ENCODE data around the gene CNIH2.

The CNIH2 gene

GRCh38 chr11:66277471-66278362, at the start of gene CNIH2:
CNIH2 (plus strand) TSS chr11:66278175; CDS start chr11:66278457, 282 bp downstream.
- TF ChIP-seq, protein P1, sequence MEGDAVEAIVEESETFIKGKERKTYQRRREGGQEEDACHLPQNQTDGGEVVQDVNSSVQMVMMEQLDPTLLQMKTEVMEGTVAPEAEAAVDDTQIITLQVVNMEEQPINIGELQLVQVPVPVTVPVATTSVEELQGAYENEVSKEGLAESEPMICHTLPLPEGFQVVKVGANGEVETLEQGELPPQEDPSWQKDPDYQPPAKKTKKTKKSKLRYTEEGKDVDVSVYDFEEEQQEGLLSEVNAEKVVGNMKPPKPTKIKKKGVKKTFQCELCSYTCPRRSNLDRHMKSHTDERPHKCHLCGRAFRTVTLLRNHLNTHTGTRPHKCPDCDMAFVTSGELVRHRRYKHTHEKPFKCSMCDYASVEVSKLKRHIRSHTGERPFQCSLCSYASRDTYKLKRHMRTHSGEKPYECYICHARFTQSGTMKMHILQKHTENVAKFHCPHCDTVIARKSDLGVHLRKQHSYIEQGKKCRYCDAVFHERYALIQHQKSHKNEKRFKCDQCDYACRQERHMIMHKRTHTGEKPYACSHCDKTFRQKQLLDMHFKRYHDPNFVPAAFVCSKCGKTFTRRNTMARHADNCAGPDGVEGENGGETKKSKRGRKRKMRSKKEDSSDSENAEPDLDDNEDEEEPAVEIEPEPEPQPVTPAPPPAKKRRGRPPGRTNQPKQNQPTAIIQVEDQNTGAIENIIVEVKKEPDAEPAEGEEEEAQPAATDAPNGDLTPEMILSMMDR (IDR thresholded peaks at IDR 0.05; ENCODE audit: insufficient read depth, low read depth, low read length, missing control alignments) = no peak
- no peak for DNase-seq (ENCODE audit: low read depth)
- no peak within 1 kb of the TSS for H3K4me3 ChIP-seq (ENCODE audit: low read depth, low read length)

- TF ChIP-seq, protein P1 (IDR thresholded peaks at IDR 0.05; ENCODE audit: insufficient read depth, low read depth, low read length, missing control alignments) = no peak
These were observed 49.5 kb upstream of the CNIH2 start for GRCh38 chr11:66228521-66228920.

GRCh38 chr11:66230156-66230555, 47.8 kb upstream of the CNIH2 start:
- TF ChIP-seq, protein P1 (IDR thresholded peaks at IDR 0.05; ENCODE audit: insufficient read depth, low read depth, low read length, missing control alignments) = no peak
- DNase-seq (ENCODE audit: low read depth) = no peak
- no peak overlapping the region for H3K4me3 ChIP-seq (ENCODE audit: low read depth, low read length)

More at GRCh38 chr11:66228521-66228920, 49.5 kb upstream of the CNIH2 start:
- no peak for DNase-seq (ENCODE audit: low read depth)
- H3K4me3 ChIP-seq (ENCODE audit: low read depth, low read length) = no peak overlapping the region

DNA sequence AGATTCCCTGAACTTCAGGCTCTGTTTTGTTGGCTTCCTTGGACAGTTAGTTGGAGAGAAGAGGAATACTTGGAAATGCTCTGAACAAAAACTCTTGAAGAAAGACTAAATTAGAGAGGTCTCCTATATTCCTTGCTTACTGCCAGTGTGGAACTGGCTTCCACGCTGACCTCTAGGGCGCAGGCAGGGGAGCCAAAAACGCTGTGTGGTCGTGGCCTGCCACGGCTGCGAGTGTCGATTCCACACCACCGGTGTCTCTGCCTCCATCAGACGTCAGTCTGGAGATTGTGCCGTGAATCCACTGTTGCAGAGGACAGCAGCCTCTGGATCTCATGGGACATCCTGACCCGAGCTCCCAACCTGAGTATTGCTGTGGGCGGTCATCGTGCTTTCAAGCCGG, 47.0 kb upstream of the CNIH2 start:
- H3K4me3 ChIP-seq (ENCODE audit: low read depth, low read length) = no peak overlapping the region
- no peak for DNase-seq (ENCODE audit: low read depth)
- TF ChIP-seq, protein P1 (IDR thresholded peaks at IDR 0.05; ENCODE audit: insufficient read depth, low read depth, low read length, missing control alignments) = no peak

DNA sequence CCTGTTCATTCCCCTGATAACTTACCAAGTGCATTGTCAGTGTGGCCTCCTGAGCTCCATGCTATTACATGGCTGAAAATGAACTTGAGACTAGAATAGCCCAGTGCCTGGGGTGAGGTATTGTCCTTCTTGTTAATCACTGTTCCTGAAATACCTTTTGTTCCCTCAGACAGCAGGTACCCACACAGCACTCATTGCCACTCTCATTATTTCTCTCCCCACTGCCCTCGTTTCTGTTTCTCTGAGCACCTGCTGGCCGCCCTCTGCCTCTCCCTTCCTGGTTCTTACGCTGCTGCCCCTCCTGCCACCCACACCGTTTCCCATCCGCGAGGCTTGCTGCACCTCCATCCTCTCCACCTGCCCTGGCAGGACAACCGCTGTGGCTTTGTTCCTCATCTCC, 46.4 kb upstream of the CNIH2 start:
- H3K4me3 ChIP-seq (ENCODE audit: low read depth, low read length) = no peak overlapping the region

DNA sequence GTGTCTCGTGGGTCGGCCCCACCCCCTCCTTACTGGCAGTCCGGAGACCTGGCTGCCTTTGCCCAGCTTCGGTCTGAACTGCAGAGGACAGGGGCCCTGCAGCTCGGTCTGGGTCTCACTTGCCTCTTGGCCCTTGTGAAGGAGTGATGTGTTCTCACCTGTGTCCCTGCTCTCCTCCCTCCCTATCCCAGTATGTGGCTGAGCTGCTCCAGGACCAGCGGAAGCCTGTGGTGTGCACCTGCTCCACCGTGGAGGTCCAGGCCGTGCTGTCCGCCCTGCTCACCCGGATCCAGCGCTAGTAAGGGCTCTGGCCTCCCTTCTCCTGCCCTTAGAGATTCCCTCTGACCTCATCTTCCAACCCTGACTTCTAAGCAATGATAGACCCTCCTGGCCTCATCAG, 45.2 kb upstream of the CNIH2 start:
- no peak overlapping the region for H3K4me3 ChIP-seq (ENCODE audit: low read depth, low read length)
- DNase-seq (ENCODE audit: low read depth) = no peak
- TF ChIP-seq, protein P1 (IDR thresholded peaks at IDR 0.05; ENCODE audit: insufficient read depth, low read depth, low read length, missing control alignments) = no peak

More for the DNA sequence above, 46.4 kb upstream of the CNIH2 start:
- no peak for DNase-seq (ENCODE audit: low read depth)
- TF ChIP-seq, protein P1 (IDR thresholded peaks at IDR 0.05; ENCODE audit: insufficient read depth, low read depth, low read length, missing control alignments) = no peak
